Effector CD8-positive, alpha-beta T cell (primary cell): ENCODE measurements around the gene KRT27.
"Not testable (repeated sequence)": the region's sequence is repeated elsewhere in the genome, so short reads cannot be mapped to it uniquely, and the experiment has no call there.

Experiments used
- DNase-seq: peaks from one replicate; lab custom pipeline; 2025; lab: John Stamatoyannopoulos, UW
- total RNA-seq, 4 experiments: gene quantifications; one replicate each; lab custom pipeline; 2026; lab: John Stamatoyannopoulos, UW

Gene KRT27
- total RNA-seq, result 0 reads per million in 4 experiments

- no peak for DNase-seq
Measured at GRCh38 chr17:40782450-40782849, at the start of gene KRT27. Gene KRT27 (minus strand): TSS chr17:40782550. CDS start chr17:40782493, 57 bp downstream.

- DNase-seq, result no peak
Measured at GRCh38 chr17:40830085-40830776, 47.9 kb upstream of the KRT27 start.

GRCh38 chr17:40828454-40829044, 46.2 kb upstream of the KRT27 start:
- DNase-seq, result no peak

GRCh38 chr17:40827746-40828453, 45.5 kb upstream of the KRT27 start:
- no peak for DNase-seq

- no peak for DNase-seq
Measured at GRCh38 chr17:40825599-40825998, 43.2 kb upstream of the KRT27 start.

GRCh38 chr17:40824015-40824832, 41.9 kb upstream of the KRT27 start:
- no peak for DNase-seq

- DNase-seq, result no peak
Measured at GRCh38 chr17:40822132-40822812, 39.9 kb upstream of the KRT27 start, which contains the start of gene KRT10. Gene KRT10 (minus strand): TSS chr17:40822614. CDS start chr17:40822585, 29 bp downstream.

DNA sequence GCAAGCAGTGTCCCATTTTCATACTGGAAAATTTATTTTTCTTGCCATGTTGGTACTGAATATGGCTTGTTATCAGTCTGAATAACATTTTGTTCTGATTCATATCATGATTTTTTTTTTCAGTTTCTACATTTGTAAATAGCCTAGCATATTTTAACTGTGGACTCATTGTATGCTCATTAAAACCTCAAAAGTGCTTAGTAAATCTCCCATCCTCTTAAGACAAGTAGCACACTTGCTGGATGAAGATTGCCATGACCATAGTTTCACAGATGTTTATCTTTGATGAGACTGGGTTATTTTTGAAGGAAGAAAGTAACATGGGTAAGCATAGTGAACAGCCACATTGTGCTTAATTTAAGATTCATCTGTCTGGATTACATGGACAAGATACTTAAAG, 39.2 kb upstream of the KRT27 start:
- DNase-seq, result no peak

DNA sequence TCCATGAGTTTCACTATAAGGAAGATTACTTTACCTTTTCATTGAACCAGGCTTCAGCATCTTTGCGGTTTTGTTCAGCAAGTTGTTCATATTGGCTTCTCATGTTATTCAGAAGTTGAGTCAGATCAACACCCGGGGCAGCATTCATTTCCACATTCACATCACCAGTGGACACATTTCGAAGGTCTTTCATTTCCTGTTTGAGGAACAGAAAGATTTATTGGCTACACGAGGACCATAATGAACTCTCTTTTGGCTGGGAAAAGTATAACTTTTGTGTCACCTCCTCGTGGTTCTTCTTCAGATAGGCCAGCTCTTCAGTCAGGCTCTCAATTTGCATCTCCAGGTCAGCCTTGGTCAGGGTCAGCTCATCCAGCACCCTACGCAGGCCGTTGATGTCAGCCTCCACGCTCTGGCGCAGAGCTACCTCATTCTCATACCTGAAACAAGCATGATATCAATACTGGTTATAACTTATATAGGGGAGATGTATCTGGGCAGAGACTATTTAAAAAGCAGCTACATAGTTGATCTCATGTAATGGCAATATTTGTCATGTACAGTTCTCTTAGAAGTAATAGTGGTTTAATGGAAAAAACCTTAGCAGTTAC, 38.0 kb upstream of the KRT27 start:
- DNase-seq, result no peak

GRCh38 chr17:40819528-40820125, 37.3 kb upstream of the KRT27 start:
- no peak for DNase-seq

- DNase-seq, result peak; percentile 69
Measured at GRCh38 chr17:40818733-40819527, 36.6 kb upstream of the KRT27 start.

DNA sequence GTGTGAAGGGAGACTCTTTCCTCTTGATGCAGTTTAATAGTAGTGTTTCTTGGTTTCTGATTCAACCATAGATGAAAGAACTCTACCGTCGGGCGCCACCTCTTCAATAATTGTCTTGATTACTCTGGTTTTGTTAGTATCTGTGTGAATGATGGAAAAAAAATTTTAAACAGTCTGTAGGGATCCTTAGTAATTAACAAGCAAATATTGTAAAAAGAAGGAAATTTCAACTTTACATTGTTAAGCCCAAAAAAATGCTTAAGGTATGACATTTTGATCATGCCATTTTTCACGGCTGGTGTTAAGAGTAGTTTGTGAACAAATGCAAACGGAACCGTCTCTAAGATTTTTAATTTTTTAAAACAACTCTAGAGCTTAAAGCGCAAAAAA, 36.0 kb upstream of the KRT27 start:
- no peak for DNase-seq

- no peak for DNase-seq
Measured at GRCh38 chr17:40817103-40817682, 34.8 kb upstream of the KRT27 start.

DNA sequence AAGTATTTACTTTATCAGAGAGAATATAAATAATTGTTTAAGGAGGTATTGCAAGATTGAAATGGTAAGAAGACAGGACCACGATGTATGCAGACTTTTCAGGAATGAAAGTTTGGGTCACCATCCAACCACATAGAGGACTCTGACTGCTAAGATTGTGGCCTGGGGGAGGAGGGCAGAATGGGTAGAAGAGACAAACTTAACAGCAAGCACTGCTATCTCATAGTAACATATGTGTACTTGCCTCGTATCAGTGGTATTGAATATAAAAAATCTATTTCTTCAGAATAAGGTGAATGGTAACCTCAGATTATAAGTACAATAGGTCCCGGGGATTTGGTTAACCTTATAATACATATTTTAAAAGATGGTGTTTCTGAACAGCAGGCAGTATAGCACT, 34.2 kb upstream of the KRT27 start:
- no peak for DNase-seq

DNA sequence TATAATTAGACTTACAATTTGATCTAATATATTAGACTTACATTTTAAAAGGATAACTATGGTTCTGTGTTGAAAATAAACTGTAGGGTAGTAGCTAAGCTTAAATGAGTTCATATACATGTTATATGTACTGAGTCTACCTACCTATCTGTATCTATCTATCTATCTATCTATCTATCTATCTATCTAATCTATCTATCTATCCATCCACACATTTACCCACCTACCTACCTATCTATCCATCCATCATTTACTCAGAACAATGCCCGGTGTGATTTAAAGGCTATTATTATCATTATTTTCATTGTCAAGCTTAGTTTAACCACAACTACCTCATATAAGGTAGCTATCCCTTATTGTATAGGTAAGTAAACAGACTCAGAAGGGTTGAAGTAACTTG, 33.0 kb upstream of the KRT27 start:
- no peak for DNase-seq

GRCh38 chr17:40814657-40815056, 32.3 kb upstream of the KRT27 start:
- DNase-seq, result not testable (repeated sequence)

- no peak for DNase-seq
Measured at GRCh38 chr17:40813804-40814203, 31.5 kb upstream of the KRT27 start.

DNA sequence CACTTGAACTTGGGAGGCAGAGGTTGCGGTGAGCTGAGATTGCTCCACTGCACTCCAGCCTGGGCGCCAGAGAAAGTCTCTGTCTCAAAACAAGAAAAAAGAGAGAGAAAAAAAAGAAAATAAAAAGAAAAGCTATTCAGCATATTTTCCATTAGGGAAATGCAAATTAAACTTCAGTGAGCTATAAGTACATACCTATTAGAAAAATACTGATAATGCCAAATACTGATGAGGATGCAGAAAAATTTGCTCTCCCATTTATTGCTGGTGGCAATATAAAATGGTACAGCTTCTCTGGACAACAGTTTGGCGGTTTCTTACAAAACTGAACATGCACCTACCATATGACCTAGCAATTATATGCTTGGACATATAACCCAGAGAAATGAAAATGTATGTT, 30.3 kb upstream of the KRT27 start:
- DNase-seq, result no peak

DNA sequence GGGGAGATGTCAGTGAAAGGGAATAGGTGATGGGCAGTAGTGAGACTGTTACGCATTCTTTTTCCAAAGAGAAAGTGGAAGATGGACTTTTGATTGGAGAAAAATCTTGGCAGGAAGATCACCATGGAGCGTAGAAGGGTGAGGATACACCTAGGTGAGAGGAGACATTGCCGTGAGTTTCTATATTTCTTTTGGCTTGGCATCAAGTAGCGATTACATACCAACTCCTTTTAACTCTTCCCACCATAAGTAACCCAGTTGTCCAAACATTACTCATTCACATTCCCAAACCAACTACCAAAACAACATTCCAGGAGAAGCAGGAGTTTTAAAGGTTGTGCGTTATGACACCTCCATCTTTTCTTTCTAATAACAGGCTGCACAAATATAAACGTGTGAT, 28.1 kb upstream of the KRT27 start:
- DNase-seq, result no peak
